ENCODE data around the gene ZNF497. TPM values are rescaled to one million over a fixed set of nuclear protein-coding genes. Genes with fewer than 3 reads are reported as not detected.
A peak's percentile ranks its signal among the peaks of the same experiment; 100 is the strongest.

ZNF497 gene
- total and polyA plus RNA-seq, 2 of the 8 experiments (the other 6 are each of a cell fraction or from before 2014, with no cell fraction given) = 0.93 to 1.4 TPM

DNA sequence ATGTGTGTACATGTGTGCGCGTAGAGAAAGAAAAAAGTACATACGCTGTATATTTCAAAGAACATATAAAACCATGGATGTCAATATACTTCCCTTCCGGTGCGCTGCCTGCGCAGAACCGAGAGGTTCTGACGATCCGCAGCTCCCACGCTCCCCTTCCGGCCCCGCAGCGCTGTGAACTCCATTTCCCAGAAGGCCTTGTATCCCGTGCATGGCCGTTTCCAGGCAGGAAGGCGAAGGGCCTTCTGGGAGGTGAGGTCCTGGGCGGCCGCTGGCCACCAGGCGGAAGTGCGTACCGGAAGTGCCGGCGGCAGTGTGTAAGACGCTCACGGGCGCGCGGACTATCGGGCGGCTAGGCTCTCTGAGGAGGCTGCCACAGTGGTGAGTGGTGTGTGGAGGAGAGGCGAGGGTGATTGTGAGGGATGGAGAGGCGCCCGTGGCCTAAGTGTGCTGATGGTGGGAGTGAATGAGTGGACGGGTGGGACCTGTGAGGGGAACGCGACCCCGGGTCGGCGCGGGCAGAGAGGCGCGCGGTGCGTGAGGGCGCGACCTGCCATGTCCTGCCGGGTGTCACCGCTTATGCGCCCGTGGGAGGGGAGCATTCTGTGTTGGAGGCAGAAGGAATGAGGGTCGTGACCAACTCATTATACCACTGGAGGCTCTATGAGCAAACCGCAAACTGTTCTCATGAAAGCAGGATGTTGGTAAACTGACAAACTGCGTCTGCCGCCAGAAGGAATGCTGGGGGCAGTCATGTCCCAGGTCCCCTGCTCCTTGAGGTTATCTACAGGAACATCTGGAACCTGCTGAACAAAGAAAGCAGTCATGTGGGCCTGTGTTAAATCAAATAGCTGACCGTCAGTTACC, 57.3 kb downstream of the ZNF497 start, which contains the start of gene ERVK3-1 (continued):
- TF ChIP-seq, protein P1, sequence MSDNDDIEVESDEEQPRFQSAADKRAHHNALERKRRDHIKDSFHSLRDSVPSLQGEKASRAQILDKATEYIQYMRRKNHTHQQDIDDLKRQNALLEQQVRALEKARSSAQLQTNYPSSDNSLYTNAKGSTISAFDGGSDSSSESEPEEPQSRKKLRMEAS (IDR thresholded peaks at IDR 0.05) = peak; percentile 38; the same call in 1 of the 2 replicates
- TF ChIP-seq EP300 (IDR thresholded peaks at IDR 0.05; ENCODE audit: borderline replicate concordance in 1 of 2, low read depth in 2 of 2, low read length in 2 of 2) = 0 out of 3 replicates have a peak, but pooled peaks of 1 of the 2 experiments have one; percentile 40
- TF ChIP-seq BACH1 (IDR thresholded peaks at IDR 0.05; ENCODE audit: low read length) = no peak
- TF ChIP-seq CEBPB (IDR thresholded peaks at IDR 0.05; ENCODE audit: low read depth, low read length) = no peak
- TF ChIP-seq, protein P2, sequence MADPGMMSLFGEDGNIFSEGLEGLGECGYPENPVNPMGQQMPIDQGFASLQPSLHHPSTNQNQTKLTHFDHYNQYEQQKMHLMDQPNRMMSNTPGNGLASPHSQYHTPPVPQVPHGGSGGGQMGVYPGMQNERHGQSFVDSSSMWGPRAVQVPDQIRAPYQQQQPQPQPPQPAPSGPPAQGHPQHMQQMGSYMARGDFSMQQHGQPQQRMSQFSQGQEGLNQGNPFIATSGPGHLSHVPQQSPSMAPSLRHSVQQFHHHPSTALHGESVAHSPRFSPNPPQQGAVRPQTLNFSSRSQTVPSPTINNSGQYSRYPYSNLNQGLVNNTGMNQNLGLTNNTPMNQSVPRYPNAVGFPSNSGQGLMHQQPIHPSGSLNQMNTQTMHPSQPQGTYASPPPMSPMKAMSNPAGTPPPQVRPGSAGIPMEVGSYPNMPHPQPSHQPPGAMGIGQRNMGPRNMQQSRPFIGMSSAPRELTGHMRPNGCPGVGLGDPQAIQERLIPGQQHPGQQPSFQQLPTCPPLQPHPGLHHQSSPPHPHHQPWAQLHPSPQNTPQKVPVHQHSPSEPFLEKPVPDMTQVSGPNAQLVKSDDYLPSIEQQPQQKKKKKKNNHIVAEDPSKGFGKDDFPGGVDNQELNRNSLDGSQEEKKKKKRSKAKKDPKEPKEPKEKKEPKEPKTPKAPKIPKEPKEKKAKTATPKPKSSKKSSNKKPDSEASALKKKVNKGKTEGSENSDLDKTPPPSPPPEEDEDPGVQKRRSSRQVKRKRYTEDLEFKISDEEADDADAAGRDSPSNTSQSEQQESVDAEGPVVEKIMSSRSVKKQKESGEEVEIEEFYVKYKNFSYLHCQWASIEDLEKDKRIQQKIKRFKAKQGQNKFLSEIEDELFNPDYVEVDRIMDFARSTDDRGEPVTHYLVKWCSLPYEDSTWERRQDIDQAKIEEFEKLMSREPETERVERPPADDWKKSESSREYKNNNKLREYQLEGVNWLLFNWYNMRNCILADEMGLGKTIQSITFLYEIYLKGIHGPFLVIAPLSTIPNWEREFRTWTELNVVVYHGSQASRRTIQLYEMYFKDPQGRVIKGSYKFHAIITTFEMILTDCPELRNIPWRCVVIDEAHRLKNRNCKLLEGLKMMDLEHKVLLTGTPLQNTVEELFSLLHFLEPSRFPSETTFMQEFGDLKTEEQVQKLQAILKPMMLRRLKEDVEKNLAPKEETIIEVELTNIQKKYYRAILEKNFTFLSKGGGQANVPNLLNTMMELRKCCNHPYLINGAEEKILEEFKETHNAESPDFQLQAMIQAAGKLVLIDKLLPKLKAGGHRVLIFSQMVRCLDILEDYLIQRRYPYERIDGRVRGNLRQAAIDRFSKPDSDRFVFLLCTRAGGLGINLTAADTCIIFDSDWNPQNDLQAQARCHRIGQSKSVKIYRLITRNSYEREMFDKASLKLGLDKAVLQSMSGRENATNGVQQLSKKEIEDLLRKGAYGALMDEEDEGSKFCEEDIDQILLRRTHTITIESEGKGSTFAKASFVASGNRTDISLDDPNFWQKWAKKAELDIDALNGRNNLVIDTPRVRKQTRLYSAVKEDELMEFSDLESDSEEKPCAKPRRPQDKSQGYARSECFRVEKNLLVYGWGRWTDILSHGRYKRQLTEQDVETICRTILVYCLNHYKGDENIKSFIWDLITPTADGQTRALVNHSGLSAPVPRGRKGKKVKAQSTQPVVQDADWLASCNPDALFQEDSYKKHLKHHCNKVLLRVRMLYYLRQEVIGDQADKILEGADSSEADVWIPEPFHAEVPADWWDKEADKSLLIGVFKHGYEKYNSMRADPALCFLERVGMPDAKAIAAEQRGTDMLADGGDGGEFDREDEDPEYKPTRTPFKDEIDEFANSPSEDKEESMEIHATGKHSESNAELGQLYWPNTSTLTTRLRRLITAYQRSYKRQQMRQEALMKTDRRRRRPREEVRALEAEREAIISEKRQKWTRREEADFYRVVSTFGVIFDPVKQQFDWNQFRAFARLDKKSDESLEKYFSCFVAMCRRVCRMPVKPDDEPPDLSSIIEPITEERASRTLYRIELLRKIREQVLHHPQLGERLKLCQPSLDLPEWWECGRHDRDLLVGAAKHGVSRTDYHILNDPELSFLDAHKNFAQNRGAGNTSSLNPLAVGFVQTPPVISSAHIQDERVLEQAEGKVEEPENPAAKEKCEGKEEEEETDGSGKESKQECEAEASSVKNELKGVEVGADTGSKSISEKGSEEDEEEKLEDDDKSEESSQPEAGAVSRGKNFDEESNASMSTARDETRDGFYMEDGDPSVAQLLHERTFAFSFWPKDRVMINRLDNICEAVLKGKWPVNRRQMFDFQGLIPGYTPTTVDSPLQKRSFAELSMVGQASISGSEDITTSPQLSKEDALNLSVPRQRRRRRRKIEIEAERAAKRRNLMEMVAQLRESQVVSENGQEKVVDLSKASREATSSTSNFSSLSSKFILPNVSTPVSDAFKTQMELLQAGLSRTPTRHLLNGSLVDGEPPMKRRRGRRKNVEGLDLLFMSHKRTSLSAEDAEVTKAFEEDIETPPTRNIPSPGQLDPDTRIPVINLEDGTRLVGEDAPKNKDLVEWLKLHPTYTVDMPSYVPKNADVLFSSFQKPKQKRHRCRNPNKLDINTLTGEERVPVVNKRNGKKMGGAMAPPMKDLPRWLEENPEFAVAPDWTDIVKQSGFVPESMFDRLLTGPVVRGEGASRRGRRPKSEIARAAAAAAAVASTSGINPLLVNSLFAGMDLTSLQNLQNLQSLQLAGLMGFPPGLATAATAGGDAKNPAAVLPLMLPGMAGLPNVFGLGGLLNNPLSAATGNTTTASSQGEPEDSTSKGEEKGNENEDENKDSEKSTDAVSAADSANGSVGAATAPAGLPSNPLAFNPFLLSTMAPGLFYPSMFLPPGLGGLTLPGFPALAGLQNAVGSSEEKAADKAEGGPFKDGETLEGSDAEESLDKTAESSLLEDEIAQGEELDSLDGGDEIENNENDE (IDR thresholded peaks at IDR 0.05; ENCODE audit: insufficient replicate concordance, low read length) = no peak
- TF ChIP-seq POLR2A (IDR thresholded peaks at IDR 0.05; ENCODE audit: control extremely low read depth in 1 of 2, low read depth in 2 of 2, low read length in 2 of 2) = peak in 1 of 2 experiments; percentile 71; a peak in 2 of 3 replicates
- no peak for TF ChIP-seq GTF2F1 (IDR thresholded peaks at IDR 0.05; ENCODE audit: borderline replicate concordance, low read depth, low read length)
- TF ChIP-seq JUND (IDR thresholded peaks at IDR 0.05; ENCODE audit: low read length) = no peak
- no peak for TF ChIP-seq NRF1 (IDR thresholded peaks at IDR 0.05; ENCODE audit: low read depth, low read length)
- TF ChIP-seq KDM1A (IDR thresholded peaks at IDR 0.05; ENCODE audit: borderline replicate concordance, low read length) = no peak

All from H1 (cell line).